GM18526 (cell line): ENCODE measurements around the gene IFIT5.
A peak's percentile ranks its signal among the peaks of the same experiment; 100 is the strongest.

ENCODE experiments used
- POLR2A ChIP-seq: IDR thresholded peaks from 3 replicates; pipeline ENCODE4 v1.6.1; 2011; ENCODE audit not compliant: insufficient read length; ENCODE audit errors: extremely low read depth

IFIT5 gene, protein sequence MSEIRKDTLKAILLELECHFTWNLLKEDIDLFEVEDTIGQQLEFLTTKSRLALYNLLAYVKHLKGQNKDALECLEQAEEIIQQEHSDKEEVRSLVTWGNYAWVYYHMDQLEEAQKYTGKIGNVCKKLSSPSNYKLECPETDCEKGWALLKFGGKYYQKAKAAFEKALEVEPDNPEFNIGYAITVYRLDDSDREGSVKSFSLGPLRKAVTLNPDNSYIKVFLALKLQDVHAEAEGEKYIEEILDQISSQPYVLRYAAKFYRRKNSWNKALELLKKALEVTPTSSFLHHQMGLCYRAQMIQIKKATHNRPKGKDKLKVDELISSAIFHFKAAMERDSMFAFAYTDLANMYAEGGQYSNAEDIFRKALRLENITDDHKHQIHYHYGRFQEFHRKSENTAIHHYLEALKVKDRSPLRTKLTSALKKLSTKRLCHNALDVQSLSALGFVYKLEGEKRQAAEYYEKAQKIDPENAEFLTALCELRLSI

DNA sequence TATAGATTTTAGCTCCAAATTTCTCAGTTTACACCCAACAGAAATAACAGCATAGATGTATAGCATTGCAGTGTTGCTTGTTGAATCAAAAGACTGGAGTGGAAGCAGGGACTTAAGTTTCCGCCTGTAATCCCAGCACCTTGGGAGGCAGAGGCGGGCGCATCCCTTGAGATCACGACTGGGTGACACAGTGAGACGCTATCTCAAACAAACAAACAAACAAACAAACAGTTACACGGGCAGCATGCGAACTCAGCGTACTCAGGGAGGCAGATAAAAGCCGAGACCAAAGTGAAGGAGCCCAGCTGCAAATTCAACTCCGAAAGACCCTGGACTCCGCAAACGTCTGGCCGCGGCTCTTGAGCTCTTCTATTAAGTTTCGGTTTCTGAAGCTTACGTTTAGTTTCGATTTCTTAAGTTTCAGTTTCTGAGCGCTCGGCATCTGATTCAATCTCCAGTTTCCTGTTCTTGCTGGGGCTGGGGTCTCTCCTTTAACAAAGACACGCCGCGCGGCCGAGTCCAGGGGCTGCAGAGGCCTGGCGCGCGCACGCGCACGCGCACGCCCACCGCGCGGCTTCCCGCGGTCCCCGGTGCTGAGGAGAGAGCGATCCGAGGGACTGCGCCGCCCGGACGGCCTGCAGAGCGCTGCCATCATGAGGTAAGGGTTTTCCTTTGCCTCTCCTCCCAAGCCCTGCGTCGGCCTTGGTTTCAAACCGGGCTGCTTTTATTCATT is at the start of gene IFIT5:
Gene IFIT5 (plus strand): TSS at position 423 of the 733 bp plus-strand sequence. CDS start 231 bp downstream, at position 654.
- peak; percentile 51 for TF ChIP-seq POLR2A

DNA sequence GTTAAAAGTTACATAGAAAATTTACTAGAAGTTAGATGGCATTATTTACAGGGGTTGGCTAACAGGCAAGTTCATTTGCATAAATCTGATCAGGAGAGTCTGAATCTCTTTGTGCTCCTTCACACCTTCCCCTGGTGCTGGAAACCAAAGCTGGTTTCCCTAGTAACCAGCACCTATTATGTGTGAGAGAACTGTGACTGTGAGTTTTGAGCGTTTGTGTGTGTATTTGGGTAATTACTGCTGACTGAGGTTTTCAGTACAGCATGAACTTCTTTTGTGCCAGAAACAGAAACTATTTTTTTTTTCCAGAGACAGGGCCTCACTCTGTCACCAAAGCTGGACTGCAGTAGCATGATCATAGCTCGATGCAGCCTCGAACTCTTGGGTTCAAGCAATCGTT is 46.8 kb upstream of the IFIT5 start:
- TF ChIP-seq POLR2A, result no peak

DNA sequence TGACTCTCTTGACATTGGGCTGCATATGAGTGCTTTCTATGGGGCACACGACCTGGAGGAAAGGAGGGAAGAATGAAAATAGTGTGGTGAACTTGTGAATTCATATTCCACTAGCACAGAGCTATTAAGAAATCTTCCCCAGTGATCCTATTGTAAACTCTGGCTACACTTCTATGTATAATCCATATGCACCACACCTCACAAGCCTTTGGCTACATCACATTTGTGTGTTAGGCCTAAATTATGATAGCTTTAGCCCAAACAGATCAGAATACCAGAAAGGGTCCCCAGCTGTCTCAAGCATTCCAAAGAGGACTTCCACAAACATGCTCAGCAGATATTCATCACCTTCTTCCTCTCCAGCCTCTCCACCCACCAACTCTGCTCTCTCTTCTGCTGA is 46.2 kb upstream of the IFIT5 start:
- TF ChIP-seq POLR2A, result no peak

DNA sequence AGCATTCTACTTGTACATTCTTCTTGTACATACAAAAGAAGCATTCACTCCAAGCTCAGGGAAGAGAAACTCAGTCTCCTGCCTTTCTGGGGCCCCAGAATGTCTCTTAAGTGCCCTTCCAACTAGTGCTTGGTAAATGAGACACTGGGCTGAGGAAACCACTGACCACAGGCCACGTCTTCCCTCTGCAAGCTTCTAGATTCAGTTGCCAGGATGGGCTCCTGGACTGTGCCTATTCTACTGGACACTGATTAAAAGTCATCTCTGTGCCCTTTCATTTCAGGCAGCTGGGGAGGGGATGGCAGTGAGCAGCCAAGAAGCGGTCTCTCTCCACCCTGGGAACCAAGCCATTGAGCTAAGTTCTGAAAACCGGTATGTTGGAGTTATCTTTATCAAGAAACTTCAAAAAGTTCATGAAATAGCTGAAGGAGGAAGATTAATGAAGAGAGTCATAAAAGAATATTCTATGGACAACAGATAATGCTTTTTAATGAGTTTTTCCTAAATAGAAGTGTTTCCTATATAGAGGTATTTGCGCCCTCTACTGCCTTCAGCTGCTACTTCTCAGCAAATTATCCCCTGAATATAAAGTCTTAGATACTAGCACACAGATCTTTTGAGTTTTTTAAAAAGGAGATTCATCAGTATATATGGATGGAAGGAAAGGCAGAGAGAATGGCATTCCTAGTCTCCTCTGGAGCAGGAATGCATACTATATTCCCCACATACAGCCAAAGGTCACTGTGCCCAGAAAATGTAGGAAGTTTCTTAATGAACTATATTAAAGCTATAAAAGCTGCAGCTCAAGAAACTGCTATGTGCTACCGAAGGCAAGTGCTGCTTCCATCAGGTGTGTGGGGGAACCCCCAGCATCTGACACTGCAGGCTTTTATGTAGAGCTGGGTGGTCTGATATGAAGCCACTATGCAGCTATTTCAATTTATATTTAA is 44.9 kb upstream of the IFIT5 start:
- TF ChIP-seq POLR2A, result no peak

DNA sequence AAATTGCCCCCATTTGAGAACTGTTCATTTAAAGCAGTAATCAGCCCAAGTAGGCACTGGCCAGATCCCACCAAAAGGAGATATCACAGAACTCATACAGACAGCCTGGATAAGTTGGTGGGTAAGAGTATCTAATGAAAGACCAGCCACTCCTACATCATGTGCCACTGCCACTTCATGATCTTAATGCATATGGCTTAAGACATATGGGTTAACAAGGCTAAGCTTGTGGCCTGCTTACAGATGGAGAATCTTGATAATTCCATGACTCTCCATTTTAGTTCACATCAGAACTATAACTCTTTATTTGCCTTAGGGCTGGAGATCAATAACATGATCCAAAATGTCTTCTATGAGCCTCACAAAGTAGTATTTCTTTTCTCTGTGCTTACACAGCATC is 43.3 kb upstream of the IFIT5 start:
- no peak for TF ChIP-seq POLR2A

- no peak for TF ChIP-seq POLR2A
Observed at GRCh38 chr10:89371987-89372386, 42.4 kb upstream of the IFIT5 start.

DNA sequence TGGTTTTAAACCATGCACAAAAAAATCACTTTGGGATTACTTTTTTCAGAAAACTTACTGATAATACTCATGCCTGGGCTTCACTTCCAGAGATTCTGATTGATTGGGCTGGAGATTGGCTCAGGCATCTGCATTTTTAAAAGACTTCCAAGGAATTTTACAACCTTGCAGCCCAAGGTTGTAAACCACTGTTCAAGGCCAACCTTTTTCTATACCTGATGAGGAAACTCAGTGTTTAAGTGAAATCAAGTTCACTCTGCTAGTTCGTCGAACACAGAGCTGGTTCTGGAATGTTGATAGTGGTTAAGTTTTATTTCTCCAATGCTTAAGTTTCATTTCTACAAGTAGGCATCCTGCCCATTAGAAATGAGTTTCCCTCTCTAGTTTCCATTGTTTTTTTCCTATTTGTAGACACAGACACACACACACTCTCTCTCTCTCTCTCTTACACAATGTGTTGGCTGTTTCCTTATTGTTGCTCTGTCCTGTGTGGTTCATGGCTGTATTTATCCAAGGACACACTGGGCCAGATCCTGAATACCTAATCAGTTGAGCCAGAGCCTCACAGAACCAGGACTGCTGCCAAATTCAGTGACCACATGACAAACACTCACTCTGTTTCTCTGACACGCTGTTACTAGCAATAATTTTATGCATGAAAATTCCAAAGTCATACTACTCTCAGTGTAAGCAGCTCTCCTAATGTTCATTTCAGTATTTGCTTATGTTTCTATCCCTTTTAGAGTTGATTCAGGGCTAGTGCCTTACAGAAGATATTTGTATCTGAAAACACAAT is 40.3 kb upstream of the IFIT5 start:
- no peak for TF ChIP-seq POLR2A

- no peak for TF ChIP-seq POLR2A
Observed at GRCh38 chr10:89374713-89375141, 39.6 kb upstream of the IFIT5 start.

GRCh38 chr10:89377705-89378637 is 36.4 kb upstream of the IFIT5 start, which contains the start of gene IFIT1B:
Gene IFIT1B, plus strand, starts transcription at chr10:89378056. Its CDS starts 80 bp downstream, at chr10:89378136.
- TF ChIP-seq POLR2A, result no peak

DNA sequence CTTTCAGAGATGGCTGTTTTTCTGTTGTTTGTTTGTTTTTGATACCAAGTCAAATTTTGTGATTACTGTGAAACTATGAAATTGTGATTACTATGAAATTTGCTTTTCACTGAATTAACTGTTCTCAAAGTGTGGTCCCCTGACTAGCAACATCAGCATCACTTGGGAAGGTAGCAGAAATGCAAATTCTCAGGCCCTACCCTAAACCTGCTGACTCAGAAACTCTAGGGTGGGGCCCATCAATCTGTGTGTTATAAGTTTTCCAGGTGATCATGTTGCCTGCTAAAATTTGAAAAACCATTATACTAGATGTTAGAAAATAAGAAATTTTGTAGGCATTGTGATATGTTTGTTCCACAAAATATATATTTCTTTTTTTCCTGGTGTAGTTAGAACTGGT is 35.3 kb upstream of the IFIT5 start:
- TF ChIP-seq POLR2A, result no peak

DNA sequence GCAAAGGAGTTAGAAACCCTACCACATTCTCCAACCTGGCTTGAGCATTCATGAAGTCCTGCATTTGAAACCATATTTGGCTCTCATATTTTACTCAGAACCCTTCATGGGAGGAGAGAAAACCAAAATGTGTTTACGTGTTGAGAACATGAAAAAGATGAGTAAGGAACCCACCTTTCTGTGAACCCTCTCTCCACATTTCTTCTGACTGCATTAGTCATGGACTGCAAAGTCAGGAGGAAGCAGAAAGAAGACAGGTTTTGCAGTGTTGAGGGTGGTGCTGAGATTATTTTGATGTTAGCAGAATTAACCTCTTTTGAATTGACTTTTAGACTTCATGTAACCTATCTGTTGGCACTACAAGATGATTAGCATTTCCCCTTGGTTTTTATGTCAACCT is 31.6 kb upstream of the IFIT5 start:
- TF ChIP-seq POLR2A, result no peak

- no peak for TF ChIP-seq POLR2A
Observed at GRCh38 chr10:89384474-89385340, 29.7 kb upstream of the IFIT5 start.
